C4-2B (cell line): ENCODE data around the gene ST6GALNAC2.

Experiments used
- CTCF ChIP-seq: fragments of 450-650 bp; conservative IDR thresholded peaks from 2 replicates; pipeline ENCODE4 v1.5.1; 2017; ENCODE audit warnings: mild to moderate bottlenecking
- ZFX ChIP-seq: fragments of 450-650 bp; IDR thresholded peaks from 2 replicates; pipeline ENCODE4 v1.6.1; 2017

- TF ChIP-seq CTCF: no peak
- no peak for TF ChIP-seq ZFX
Measured at GRCh38 chr17:76545918-76546555, 39.6 kb downstream of the ST6GALNAC2 start.
